T-helper 22 cell (primary cell): ENCODE measurements around the gene DDIAS.
"Not testable (repeated sequence)": the region's sequence is repeated elsewhere in the genome, so short reads cannot be mapped to it uniquely, and the experiment has no call there.

ENCODE experiments used
- DNase-seq: peaks from one replicate; pipeline ENCODE4 v3.0.0-alpha.2; 2020; ENCODE audit warnings: low read depth

DDIAS gene

GRCh38 chr11:82890936-82891335 lies 10.6 kb upstream of the DDIAS start:
- DNase-seq, result no peak

GRCh38 chr11:82892611-82893169 lies 8.8 kb upstream of the DDIAS start:
- no peak for DNase-seq

GRCh38 chr11:82895437-82896091 lies 6.0 kb upstream of the DDIAS start:
- DNase-seq, result no peak

- DNase-seq, result no peak
These were observed 5.4 kb upstream of the DDIAS start for GRCh38 chr11:82896183-82896582.

GRCh38 chr11:82898241-82898640 lies 3.3 kb upstream of the DDIAS start:
- no peak for DNase-seq

- no peak for DNase-seq
These were observed 2.2 kb upstream of the DDIAS start for GRCh38 chr11:82899186-82899820.

GRCh38 chr11:82899957-82900276 lies 1.6 kb upstream of the DDIAS start:
- no peak for DNase-seq

GRCh38 chr11:82900277-82901164 lies 1.0 kb upstream of the DDIAS start, which contains the start of gene PRCP:
TSS of gene PRCP (minus strand) at chr11:82900430. CDS start at chr11:82900402, 28 bp downstream.
- DNase-seq, result peak; percentile 93

- DNase-seq, result no peak
These were observed 468 bp downstream of the DDIAS start for GRCh38 chr11:82901922-82902485.

- DNase-seq, result no peak
These were observed 1.3 kb downstream of the DDIAS start for GRCh38 chr11:82902880-82903279.

GRCh38 chr11:82903843-82904586 lies 2.5 kb downstream of the DDIAS start:
- DNase-seq, result no peak

- DNase-seq, result no peak
These were observed 4.7 kb downstream of the DDIAS start for GRCh38 chr11:82906236-82906635.

GRCh38 chr11:82906931-82907330 lies 5.4 kb downstream of the DDIAS start:
- DNase-seq, result no peak

GRCh38 chr11:82907371-82907770 lies 5.8 kb downstream of the DDIAS start:
- DNase-seq, result no peak

- no peak for DNase-seq
These were observed 6.8 kb downstream of the DDIAS start for GRCh38 chr11:82908311-82908710.

- no peak for DNase-seq
These were observed 7.6 kb downstream of the DDIAS start for GRCh38 chr11:82909015-82909640.

GRCh38 chr11:82919786-82920185 lies 18.2 kb downstream of the DDIAS start:
- DNase-seq, result not testable (repeated sequence)

- not testable (repeated sequence) for DNase-seq
These were observed 18.7 kb downstream of the DDIAS start for GRCh38 chr11:82920227-82920626.

- not testable (repeated sequence) for DNase-seq
These were observed 21.0 kb downstream of the DDIAS start for GRCh38 chr11:82922396-82923173.

GRCh38 chr11:82924522-82925224 lies 23.1 kb downstream of the DDIAS start:
- no peak for DNase-seq
